ENCODE results near the gene THBS3. TPM values are rescaled to one million over a fixed set of nuclear protein-coding genes. Genes with fewer than 3 reads are reported as not detected.
A peak's percentile ranks its signal among the peaks of the same experiment; 100 is the strongest.

The THBS3 gene
- total and polyA plus RNA-seq, 2 of the 4 experiments (the other 2 are of a cell fraction), result 15.1 to 30.4 TPM

DNA sequence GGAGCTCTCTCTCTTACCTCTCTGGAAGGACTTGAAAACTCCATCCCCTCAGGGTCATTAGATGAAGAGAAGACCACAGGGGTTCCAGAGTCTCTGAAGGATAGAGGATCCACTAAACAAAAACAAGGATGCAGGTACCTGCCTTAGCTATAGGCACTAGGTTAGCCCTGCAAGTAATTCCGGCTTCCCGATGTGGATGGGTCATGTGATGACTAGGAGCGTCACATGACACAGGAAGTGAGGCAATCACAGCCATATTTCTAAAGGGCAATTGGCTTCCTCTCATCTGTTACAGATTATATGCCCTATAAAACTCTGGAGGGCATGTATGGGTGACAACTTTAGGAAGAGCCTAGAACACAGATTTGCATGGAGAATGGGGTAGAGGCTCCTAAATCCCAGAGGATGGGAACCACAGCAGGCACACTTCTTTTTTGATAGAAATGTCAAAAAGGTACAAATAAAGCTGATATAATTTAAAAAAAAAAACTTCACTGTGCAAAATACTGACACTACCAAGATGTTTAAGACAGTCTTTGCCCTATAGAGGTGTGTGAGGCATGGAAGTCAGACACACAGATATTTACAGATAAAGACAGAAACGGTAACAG is 33.5 kb upstream of the THBS3 start:
- dilution Hi-C loops (cut with HindIII; ENCODE audit: low sequenced_read_pairs, unreplicated experiment) (no loop called here), intact Hi-C loops (cut with micrococcal nuclease) (loop anchor here (1.0 kb wide), 1 partner anchor 33 kb away; the partner anchor contains the start of gene MTX1), in situ Hi-C loops (cut with MboI; ENCODE audit: low sequenced_read_pairs) (no loop called here)
- peak overlapping the region; percentile 44; the same call in 1 of the 2 replicates for H3K9ac ChIP-seq (ENCODE audit: low read depth, low read length)
- H3K4me2 ChIP-seq (ENCODE audit: low read depth, low read length), result peak overlapping the region; percentile 56; the same call in 1 of the 2 replicates
- TF ChIP-seq, protein P1, sequence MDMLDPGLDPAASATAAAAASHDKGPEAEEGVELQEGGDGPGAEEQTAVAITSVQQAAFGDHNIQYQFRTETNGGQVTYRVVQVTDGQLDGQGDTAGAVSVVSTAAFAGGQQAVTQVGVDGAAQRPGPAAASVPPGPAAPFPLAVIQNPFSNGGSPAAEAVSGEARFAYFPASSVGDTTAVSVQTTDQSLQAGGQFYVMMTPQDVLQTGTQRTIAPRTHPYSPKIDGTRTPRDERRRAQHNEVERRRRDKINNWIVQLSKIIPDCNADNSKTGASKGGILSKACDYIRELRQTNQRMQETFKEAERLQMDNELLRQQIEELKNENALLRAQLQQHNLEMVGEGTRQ (IDR thresholded peaks at IDR 0.05; ENCODE audit: low read depth, low read length), result peak; percentile 99
- TF ChIP-seq MXI1 (IDR thresholded peaks at IDR 0.05; ENCODE audit: borderline replicate concordance, low read depth, low read length) (no peak), CEBPB (IDR thresholded peaks at IDR 0.05; ENCODE audit: low read depth, low read length) (peak; percentile 92), FOS (IDR thresholded peaks at IDR 0.05; ENCODE audit: low read depth, low read length) (peak; percentile 96), MAFK (IDR thresholded peaks at IDR 0.05; ENCODE audit: low read depth, low read length) (0 out of 2 replicates have a peak, but pooled peaks have one; percentile 18)
- TF ChIP-seq, protein P2, sequence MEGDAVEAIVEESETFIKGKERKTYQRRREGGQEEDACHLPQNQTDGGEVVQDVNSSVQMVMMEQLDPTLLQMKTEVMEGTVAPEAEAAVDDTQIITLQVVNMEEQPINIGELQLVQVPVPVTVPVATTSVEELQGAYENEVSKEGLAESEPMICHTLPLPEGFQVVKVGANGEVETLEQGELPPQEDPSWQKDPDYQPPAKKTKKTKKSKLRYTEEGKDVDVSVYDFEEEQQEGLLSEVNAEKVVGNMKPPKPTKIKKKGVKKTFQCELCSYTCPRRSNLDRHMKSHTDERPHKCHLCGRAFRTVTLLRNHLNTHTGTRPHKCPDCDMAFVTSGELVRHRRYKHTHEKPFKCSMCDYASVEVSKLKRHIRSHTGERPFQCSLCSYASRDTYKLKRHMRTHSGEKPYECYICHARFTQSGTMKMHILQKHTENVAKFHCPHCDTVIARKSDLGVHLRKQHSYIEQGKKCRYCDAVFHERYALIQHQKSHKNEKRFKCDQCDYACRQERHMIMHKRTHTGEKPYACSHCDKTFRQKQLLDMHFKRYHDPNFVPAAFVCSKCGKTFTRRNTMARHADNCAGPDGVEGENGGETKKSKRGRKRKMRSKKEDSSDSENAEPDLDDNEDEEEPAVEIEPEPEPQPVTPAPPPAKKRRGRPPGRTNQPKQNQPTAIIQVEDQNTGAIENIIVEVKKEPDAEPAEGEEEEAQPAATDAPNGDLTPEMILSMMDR (conservative IDR thresholded peaks at IDR 0.05; ENCODE audit: low read depth, low read length), result no peak
- BruUV-seq (replicated peaks), result no TSS peak
- H3K4me3 ChIP-seq (ENCODE audit: insufficient read depth, low read depth, low read length), result peak overlapping the region; percentile 40
- no peaks in the 10 kb centered on the region for H3K9me3 ChIP-seq (ENCODE audit: control insufficient read depth, insufficient read depth, low read length)
- peaks cover 6% of the 10 kb centered on the region; the same call in 1 of the 2 replicates for H3K4me1 ChIP-seq (ENCODE audit: control insufficient read depth, insufficient read depth, low read length)
- H3K27ac ChIP-seq (ENCODE audit: insufficient read depth, low read length), result no peak overlapping the region
- no peak overlapping the region for H2BK120ac ChIP-seq (ENCODE audit: low read depth, low read length)
- no peak overlapping the region for H3K18ac ChIP-seq (ENCODE audit: low read depth, low read length)
- peak overlapping the region; percentile 62; the same call in 1 of the 2 replicates for H3K4ac ChIP-seq (ENCODE audit: low read depth, low read length)
- peaks cover 20% of the 10 kb centered on the region for H3K36me3 ChIP-seq (ENCODE audit: control insufficient read depth, insufficient read depth, low read length)
- no peaks in the 10 kb centered on the region for H3K27me3 ChIP-seq (ENCODE audit: control insufficient read depth, insufficient read depth, low read length)
- DNase-seq (peak; percentile 83), ATAC-seq (ENCODE audit: low read depth) (peak; percentile 8; the same call in 1 of the 2 replicates)
- H2AK5ac ChIP-seq (ENCODE audit: low read depth, low read length), result peak overlapping the region; percentile 46; the same call in 1 of the 2 replicates
- peak overlapping the region; percentile 89 for H2AFZ ChIP-seq (replicated peaks; ENCODE audit: low read length, poor library complexity)
- H4K8ac ChIP-seq (ENCODE audit: low read depth in 2 of 2, low read length in 2 of 2), result peak overlapping the region; percentile 23 to 94
- H3K79me1 ChIP-seq (ENCODE audit: low read depth in 1 of 2, low read length in 2 of 2), result peaks cover 4 to 37% of the 10 kb centered on the region in 2 experiments; a peak in 3 of 4 replicates
- peaks cover 6% of the 10 kb centered on the region for H3K9me1 ChIP-seq (ENCODE audit: insufficient read depth, low read length)
- ChIA-PET CTCF (interaction anchor here (0.5 kb wide), 1 partner anchor 67 kb away, joined by 4 read pairs; no protein-coding TSS in a partner anchor), POLR2A (ENCODE audit: unreplicated experiment) (interaction anchor here (0.6 kb wide), 1 partner anchor 21 kb away, joined by 4 read pairs; the partner anchor contains the start of gene SCAMP3)
- H4K20me1 ChIP-seq (ENCODE audit: insufficient read depth, low read length), result no peaks in the 10 kb centered on the region
- H2BK5ac ChIP-seq (ENCODE audit: low read depth, low read length, poor library complexity, severe bottlenecking), result peak overlapping the region; percentile 20
- H2BK15ac ChIP-seq (ENCODE audit: low read depth, low read length), result no peak overlapping the region
- no peak overlapping the region for H2BK20ac ChIP-seq (ENCODE audit: low read depth, low read length)
- H2AK9ac ChIP-seq (replicated peaks; ENCODE audit: low read depth, low read length, poor library complexity), result no peak overlapping the region
- 100% methylated on average over 1 of the region's 4 CpGs; no CpG with 5 or more reads in 1 of the 2 experiments for WGBS, 2 experiments (ENCODE audit: extremely low coverage in 2 of 2, insufficient read length in 1 of 2)
- no peak overlapping the region for H4K91ac ChIP-seq (ENCODE audit: insufficient read depth, low read depth, low read length)
- H3K56ac ChIP-seq (ENCODE audit: extremely low read depth, insufficient read depth, low read length), result no peak overlapping the region
- H3K14ac ChIP-seq (replicated peaks; ENCODE audit: low read depth, low read length), result 0 out of 2 replicates have a peak overlapping the region, but pooled peaks have one; percentile 8
- H4K5ac ChIP-seq (ENCODE audit: low read depth, low read length), result peak overlapping the region; percentile 77; the same call in 1 of the 2 replicates
- no peak overlapping the region for H3K23ac ChIP-seq (ENCODE audit: low read depth, low read length)
